HG03066 (cell line): Measurements from ENCODE around the gene KMT2A.

ENCODE experiments used
- ATAC-seq: cut with Tn5 transposase; IDR thresholded peaks from one replicate; pipeline ENCODE4 v1.9.1; 2021; ENCODE audit warnings: low read depth; ENCODE audit not compliant: unreplicated experiment

KMT2A gene

GRCh38 chr11:118574636-118575035 lies 138.3 kb downstream of the KMT2A start:
- ATAC-seq = no peak
